ENCODE results near the gene SLC7A6. TPM values are rescaled to one million over a fixed set of nuclear protein-coding genes. Genes with fewer than 3 reads are reported as not detected.

Gene SLC7A6
- total RNA-seq, 2 donors from 2014 or later: 43.6 to 47.2 TPM

GRCh38 chr16:68347605-68348004, 83.3 kb downstream of the SLC7A6 start:
- Mint-ChIP-seq H3K36me3 (ENCODE audit: low read depth) (peaks cover 60% of the 10 kb centered on the region), H3K4me1 (no peaks in the 10 kb centered on the region), H3K27me3 (ENCODE audit: insufficient read depth) (no peaks in the 10 kb centered on the region), H3K9me3 (no peaks in the 10 kb centered on the region), H3K4me3 (no peak overlapping the region), H3K27ac (no peak overlapping the region)
- H3K4me1 ChIP-seq (ENCODE audit: control insufficient read depth, insufficient read depth, low read length): peaks cover 4% of the 10 kb centered on the region
- H3K27me3 ChIP-seq (ENCODE audit: control insufficient read depth, insufficient read depth, low read length, poor library complexity, severe bottlenecking): no peaks in the 10 kb centered on the region
- DNase-seq: no peak
- H3K36me3 ChIP-seq (ENCODE audit: control insufficient read depth, insufficient read depth, low read length): peaks cover 81% of the 10 kb centered on the region
- H3K27ac ChIP-seq (ENCODE audit: low read depth, low read length): no peak overlapping the region
- H3K4me3 ChIP-seq (ENCODE audit: low read length): no peak overlapping the region
- no peak overlapping the region for H3K9ac ChIP-seq (ENCODE audit: extremely low read depth, low read length, poor library complexity, severe bottlenecking)
- H3K9me3 ChIP-seq (ENCODE audit: control insufficient read depth, low read length): no peaks in the 10 kb centered on the region
- WGBS, 2 experiments (ENCODE audit: insufficient coverage in 1 of 2, insufficient read length in 1 of 2): 83 to 97% methylated on average over 1 to 4 of the region's 4 CpGs
- TF ChIP-seq CTCF (conservative IDR thresholded peaks at IDR 0.05): no peak

GRCh38 chr16:68348639-68349445, 84.5 kb downstream of the SLC7A6 start:
- no peak overlapping the region for H3K4me3 Mint-ChIP-seq
- whole genome bisulfite sequencing, 2 experiments (ENCODE audit: insufficient coverage in 1 of 2, insufficient read length in 1 of 2): 93 to 94% methylated on average over 20 to 27 of the region's 27 CpGs
- no peak for DNase-seq
- H3K27ac ChIP-seq (ENCODE audit: low read depth, low read length): no peak overlapping the region
- peaks cover 64% of the 10 kb centered on the region for H3K36me3 Mint-ChIP-seq (ENCODE audit: low read depth)
- no peak for TF ChIP-seq CTCF (conservative IDR thresholded peaks at IDR 0.05)
- H3K27ac Mint-ChIP-seq: no peak overlapping the region
- H3K9me3 ChIP-seq (ENCODE audit: control insufficient read depth, low read length): no peaks in the 10 kb centered on the region
- H3K27me3 ChIP-seq (ENCODE audit: control insufficient read depth, insufficient read depth, low read length, poor library complexity, severe bottlenecking): no peaks in the 10 kb centered on the region
- no peaks in the 10 kb centered on the region for H3K27me3 Mint-ChIP-seq (ENCODE audit: insufficient read depth)
- H3K9me3 Mint-ChIP-seq: no peaks in the 10 kb centered on the region
- no peak overlapping the region for H3K4me3 ChIP-seq (ENCODE audit: low read length)
- peaks cover 83% of the 10 kb centered on the region for H3K36me3 ChIP-seq (ENCODE audit: control insufficient read depth, insufficient read depth, low read length)
- H3K4me1 ChIP-seq (ENCODE audit: control insufficient read depth, insufficient read depth, low read length): peaks cover 4% of the 10 kb centered on the region
- H3K4me1 Mint-ChIP-seq: no peaks in the 10 kb centered on the region
- no peak overlapping the region for H3K9ac ChIP-seq (ENCODE audit: extremely low read depth, low read length, poor library complexity, severe bottlenecking)

- 96 to 97% methylated on average over 5 to 10 of the region's 10 CpGs for WGBS, 2 experiments (ENCODE audit: insufficient coverage in 1 of 2, insufficient read length in 1 of 2)
- no peak for DNase-seq
- H3K36me3 Mint-ChIP-seq (ENCODE audit: low read depth): peaks cover 70% of the 10 kb centered on the region
These were observed 85.6 kb downstream of the SLC7A6 start for GRCh38 chr16:68349838-68350410.

More at GRCh38 chr16:68349838-68350410, 85.6 kb downstream of the SLC7A6 start:
- Mint-ChIP-seq H3K4me1 (no peaks in the 10 kb centered on the region), H3K27me3 (ENCODE audit: insufficient read depth) (no peaks in the 10 kb centered on the region), H3K27ac (no peak overlapping the region), H3K9me3 (no peaks in the 10 kb centered on the region), H3K4me3 (no peak overlapping the region)
- H3K9me3 ChIP-seq (ENCODE audit: control insufficient read depth, low read length): no peaks in the 10 kb centered on the region
- no peak for TF ChIP-seq CTCF (conservative IDR thresholded peaks at IDR 0.05)
- peaks cover 4% of the 10 kb centered on the region for H3K4me1 ChIP-seq (ENCODE audit: control insufficient read depth, insufficient read depth, low read length)
- H3K4me3 ChIP-seq (ENCODE audit: low read length): no peak overlapping the region
- no peak overlapping the region for H3K27ac ChIP-seq (ENCODE audit: low read depth, low read length)
- H3K27me3 ChIP-seq (ENCODE audit: control insufficient read depth, insufficient read depth, low read length, poor library complexity, severe bottlenecking): no peaks in the 10 kb centered on the region
- no peak overlapping the region for H3K9ac ChIP-seq (ENCODE audit: extremely low read depth, low read length, poor library complexity, severe bottlenecking)
- H3K36me3 ChIP-seq (ENCODE audit: control insufficient read depth, insufficient read depth, low read length): peaks cover 76% of the 10 kb centered on the region
